GM18517 (cell line): Measurements from ENCODE around the gene RPS6KC1.
"Not testable (repeated sequence)": the region's sequence is repeated elsewhere in the genome, so short reads cannot be mapped to it uniquely, and the experiment has no call there.

Experiments
- ATAC-seq: cut with Tn5 transposase; IDR thresholded peaks from one replicate; pipeline ENCODE4 v1.9.1; 2021; ENCODE audit warnings: mild to moderate bottlenecking, moderate library complexity; ENCODE audit not compliant: unreplicated experiment

Gene RPS6KC1

DNA sequence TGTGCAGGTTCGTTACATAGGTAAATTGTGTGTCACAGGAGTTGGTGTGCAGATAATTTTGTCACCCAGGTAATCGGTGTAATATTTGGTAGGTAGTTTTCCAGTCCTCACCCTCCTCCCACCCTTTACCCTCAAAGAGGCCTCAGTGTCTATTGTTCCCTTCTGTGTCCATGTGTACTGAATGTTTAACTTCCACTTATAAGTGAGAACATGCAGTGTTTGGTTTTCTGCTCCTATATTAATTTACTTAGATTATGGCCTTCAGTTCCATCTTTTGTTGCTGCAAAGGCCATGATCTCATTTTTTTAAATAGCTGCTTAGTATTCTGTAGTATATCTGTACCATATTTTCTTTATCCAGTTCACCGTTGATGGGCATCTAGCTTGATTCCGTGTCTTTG lies 87.3 kb downstream of the RPS6KC1 start:
- ATAC-seq: no peak

DNA sequence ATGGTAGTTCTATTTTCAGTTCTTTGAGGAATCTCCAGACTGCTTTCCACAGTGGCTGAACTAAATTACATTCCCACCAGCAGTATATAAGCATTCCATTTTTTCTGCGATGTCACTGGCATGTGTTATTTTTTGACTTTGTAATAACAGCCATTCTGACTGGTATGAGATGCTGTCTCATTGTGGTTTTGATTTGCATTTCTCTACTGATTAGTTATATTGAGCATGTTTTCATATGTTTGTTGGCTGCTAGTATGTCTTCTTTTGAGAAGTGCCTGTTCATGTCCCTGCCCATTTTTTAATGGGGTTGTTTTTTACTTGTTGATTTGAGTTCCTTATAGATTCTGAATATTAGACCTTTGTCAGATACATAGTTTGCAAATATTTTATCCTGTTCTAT lies 87.9 kb downstream of the RPS6KC1 start:
- no peak for ATAC-seq

DNA sequence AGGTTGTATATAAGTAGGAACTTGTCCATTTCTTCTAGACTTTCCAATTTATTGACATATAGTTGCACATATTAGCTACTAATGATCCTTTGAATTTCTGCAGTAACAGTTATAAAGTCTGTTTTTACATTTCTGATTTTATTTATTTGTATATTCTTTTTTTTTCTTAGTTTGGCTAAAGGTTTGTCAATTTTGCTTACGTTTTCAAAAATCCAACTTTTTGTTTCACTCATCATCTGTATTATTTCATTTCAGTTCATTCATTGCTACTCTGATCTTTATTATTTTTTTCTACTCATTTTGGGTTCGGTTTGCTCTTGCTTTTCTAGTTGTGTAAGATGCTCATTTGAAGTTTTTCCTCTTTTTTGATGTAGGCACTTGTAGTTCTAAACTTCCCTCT lies 97.9 kb downstream of the RPS6KC1 start:
- no peak for ATAC-seq

DNA sequence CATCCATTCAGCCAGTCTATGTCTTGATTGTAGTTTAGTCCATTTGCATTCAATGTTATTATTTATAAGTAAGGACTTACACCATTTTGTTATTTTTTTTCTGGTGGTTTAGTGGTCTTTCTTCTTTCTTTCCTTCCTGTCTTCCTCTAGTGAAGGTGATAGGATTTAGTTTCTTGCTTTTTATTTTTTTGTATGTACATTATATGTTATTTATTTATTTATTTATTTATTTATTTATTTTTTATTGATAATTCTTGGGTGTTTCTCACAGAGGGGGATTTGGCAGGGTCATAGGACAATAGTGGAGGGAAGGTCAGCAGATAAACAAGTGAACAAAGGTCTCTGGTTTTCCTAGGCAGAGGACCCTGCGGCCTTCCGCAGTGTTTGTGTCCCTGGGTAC lies 99.0 kb downstream of the RPS6KC1 start:
- not testable (repeated sequence) for ATAC-seq

DNA sequence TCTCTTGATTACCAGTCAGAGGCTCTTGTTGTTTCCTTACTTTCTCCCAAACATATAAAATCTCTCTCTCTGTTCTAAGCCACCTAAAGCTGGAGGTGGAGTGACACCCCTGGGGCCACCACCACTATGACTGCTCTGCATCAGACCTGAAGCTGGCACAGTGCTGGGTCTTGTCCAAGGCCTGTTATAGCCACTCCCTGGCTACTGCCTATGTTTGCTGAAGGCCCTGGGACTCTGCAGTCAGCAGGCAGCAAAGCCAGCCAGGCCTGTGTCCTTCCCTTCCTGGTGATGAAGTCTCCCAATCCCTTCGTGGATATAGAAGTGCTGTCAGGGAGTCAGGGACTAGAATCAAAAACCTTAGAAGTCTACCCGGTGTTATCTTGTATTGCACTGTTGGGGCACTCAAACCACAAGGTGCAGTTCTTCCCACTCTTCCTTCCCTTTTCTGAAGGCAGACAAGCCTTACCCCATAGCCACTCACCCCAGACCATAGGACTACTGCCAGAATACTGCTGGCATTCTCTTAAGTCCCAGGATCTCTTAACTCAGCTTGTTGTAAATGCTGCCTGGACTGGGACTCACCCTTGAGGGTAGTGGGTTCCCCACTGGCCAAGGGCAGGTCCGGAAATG lies 103.1 kb downstream of the RPS6KC1 start:
- no peak for ATAC-seq

DNA sequence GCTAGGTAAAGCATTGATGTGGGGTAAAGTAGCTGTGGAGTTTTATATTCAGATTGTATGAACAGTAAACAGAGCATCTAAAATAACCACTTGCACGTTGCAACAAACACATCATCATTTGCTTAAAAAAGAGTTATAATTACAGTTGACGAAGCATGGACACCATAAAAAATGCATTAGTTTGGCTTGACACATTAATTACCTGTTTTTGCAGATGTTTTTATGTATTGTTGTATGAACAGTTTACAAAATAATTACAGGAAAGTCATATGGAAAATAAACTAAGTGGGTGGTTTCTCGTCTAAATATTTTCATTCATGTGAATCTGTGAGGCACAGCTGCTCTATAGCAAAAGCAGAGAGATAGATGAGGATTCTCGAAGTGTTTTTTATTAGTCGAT lies 108.3 kb downstream of the RPS6KC1 start:
- no peak for ATAC-seq

DNA sequence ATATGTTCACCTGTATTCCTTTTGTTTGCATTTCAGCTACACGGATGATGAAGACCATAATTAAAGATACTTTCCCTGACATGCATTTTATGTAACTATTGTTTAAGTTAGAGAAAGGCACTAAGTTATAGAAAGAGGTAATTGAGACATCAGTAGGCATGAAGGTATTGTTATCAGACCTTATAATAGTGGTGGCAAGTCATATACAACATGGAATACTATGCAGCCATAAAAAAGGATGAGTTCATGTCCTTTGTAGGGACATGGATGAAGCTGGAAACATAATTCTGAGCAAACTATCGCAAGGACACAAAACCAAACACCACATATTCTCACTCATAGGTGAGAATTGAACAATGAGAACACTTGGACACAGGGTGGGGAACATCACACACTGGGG lies 109.4 kb downstream of the RPS6KC1 start:
- not testable (repeated sequence) for ATAC-seq

DNA sequence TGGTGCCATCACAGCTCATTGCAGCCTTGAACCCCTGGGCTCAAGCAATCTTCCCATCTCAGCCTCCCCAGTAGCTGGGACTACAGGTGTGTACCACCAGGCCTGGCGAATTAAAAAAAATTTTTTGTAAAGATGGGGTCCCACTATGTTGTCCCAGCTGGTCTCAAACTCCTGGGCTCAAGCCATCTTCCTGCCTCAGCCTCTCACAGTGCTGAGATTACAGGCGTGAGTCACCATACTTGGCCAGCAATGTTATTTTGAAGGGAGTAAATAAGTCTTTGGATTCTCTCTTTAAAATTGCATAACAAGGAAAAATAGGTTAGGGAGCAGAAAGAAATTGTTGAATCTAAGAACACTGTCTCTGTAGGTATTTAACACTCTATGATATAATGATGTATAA lies 111.3 kb downstream of the RPS6KC1 start:
- no peak for ATAC-seq

DNA sequence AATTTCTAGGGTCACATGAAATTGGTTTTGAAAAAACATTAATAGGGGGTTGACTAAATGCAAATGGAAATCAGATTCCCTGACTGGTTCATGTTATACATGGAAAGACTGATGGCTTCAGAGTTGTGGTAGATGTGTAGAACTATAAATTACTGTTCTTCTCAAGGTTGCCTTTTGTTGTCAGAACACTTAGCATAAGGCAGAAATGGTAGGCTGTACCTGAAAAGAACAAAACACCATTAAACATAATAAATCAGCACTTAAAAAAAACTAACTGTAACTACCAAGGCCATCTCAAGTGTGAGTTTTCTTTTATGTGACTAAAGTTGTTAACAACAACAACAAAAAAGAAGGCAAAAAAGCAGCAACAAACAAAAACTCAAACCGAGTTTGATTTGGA lies 111.8 kb downstream of the RPS6KC1 start:
- no peak for ATAC-seq

DNA sequence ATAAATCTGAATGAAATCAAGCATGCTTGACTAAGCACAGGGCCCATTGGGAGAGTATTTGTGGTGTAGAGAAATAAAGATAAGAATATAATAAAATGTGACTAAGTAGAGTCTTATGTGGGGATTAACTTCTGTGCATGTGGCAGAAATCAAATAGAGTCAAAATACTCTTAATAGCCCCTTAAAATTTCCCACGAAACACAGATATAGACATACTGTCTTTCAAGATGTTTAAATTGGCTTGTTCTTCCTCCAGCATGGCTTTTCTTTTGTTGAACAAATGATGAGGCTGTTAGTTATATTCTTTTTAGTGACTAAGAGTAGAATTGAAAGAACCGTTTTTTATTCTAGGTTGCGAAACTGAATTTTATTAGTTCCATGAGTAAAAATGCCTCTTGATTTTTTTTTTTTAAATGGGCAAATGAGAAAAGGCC lies 112.3 kb downstream of the RPS6KC1 start:
- no peak for ATAC-seq

DNA sequence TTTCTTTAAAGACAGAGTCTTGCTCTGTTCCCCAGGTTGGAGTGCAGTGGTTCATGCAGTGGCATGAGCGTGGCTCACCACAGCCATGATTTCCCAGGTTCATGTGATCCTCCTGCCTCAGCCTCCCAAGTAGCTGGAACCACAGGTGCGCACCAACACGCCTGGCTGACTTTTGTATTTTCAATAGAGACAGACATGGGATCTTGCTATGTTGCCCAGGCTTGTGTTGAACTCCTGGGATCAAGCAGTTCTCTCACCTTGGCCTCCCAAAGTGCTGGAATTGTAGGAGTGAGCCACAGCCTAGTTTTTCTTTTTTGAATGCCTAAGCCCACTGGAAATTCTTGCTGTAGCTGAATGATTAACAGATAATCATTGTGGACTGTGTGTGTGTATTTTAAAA lies 113.5 kb downstream of the RPS6KC1 start:
- ATAC-seq: no peak

DNA sequence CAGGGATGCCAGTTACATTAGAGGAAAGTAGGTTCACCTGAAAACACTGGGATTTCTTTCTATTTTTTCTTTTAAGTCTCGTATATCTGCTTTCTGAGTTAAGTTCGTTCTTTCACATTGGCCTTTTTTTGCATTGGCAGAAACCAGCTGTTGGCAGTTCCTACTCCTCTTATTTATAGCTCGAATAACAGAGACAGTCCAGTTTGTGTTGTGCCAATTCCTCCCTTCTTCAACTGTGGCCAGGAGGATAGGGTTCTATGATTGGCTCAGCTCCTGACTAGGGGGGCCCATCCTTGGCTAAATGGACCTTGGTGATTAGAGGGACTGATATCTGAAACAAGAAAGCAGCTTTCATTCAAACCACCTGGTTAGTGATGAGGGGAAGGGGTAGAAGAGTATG lies 115.8 kb downstream of the RPS6KC1 start:
- ATAC-seq: no peak

DNA sequence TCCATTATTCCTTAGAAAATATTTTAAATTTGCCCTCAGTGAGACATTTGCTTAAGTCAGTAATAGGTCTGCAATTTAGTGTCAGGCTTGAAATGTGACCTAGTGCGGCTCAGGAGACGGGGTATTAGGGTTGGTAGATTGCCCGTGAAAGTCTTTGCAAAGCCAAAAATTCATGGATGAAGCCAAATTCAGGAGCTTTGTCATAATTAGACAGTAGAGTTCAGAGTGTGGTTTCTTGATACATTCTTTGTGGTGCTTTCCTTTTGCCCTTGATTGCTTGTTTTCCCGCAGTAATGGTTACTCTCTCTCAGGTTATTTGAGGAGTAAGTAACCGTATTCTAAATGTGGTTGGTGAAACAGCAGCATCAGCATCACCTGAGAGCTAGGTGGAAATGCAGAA lies 120.7 kb downstream of the RPS6KC1 start:
- no peak for ATAC-seq

DNA sequence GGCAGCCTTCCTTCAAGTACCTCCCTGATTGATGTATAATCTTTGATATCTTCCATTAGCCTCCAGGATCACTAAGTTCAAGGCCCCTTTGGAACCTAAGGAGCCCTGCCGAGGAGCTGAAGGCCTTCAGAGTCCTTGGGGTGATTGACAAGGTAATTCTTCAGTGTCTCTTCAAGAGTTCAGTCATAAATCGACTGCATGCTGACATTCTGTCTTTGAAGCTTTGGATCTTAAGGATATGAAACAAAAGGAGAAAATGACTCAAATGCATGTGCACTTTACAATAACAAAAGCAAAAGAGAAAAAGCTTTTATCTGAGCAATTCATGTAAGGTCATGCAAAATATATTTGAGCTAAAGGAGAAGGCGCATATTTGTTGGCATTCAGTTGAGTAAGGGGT lies 125.3 kb downstream of the RPS6KC1 start:
- ATAC-seq: no peak

DNA sequence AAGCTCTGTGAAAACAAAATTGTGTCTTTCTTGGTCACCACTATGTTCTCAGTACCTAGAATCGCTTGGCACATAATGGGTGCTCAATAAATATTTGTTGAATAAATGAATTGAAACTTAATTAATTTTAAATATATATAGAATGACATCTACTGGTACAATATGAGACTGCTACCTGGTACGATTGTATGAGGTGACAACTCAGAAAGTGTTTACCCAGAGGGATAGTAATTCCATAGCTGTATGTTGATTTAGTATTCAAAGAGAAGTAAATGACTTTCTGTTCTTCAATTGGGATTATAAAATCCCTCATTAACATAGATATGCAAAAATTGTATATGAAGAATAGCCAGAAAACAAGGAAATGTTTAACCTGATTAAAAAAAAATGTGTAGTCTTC lies 128.7 kb downstream of the RPS6KC1 start:
- no peak for ATAC-seq

DNA sequence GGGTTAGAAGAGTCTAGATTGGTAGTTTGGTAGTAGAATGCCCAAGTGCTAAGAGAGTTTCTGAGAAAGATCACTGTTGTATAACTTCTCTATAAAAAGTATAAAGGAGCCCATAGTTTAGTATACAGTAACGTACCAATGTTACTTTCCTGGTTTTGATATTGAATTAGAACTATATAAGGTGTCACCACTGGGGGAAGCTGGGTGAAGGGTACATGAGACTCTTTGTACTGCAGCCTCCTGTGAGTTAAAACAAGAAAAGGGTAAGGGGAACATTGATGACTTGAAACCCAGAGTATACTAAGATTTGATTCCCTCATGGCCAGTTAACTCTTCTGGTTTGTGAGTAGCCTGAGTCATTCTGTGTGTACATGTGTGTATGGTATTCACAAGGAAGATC lies 129.8 kb downstream of the RPS6KC1 start:
- no peak for ATAC-seq

DNA sequence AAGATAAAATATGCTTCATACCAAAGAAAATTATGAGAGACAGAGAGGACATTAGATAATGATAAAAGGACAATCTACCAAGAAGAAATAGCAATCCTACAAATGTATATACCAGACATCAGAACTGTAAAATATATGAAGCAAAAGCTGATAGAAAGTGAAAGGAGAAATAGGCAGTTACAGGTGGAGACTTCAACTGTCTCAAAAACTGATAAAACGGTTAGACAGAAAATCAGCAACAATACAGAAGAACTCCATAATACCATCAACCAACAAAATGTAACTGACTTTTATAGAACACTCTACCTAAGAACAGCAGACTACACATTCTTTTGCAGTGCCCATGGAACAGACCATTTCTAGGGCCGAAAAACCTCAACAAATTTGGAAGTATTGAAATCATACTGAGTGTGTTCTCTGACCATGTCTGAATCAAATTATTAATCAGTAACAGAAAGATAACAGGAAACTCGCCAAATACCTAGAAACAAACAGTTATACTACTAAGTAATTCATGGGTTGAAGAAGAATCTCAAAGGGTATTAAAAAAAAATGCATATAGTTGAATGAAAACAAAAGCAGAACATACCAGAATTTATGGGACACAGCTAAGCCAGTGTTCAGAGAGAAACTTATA lies 132.1 kb downstream of the RPS6KC1 start:
- no peak for ATAC-seq

DNA sequence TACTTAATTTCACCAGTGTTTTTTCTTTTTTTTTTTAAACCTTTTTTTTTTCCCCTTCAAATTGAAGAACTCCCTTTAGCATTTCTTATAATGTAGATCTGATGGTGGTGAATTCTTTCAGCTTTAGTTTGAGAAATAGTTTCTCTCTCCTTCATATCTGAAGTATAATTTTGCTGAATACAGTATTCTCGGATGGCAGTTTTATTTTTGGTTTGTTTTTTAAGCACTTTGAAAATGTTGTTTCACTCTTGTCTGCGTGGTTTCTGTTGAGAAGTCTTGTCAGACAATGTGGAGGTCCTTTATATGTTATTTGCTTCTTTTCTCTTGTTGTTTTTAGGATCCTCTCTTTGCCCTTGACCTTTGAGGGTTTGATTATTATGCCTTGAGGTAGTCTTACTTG lies 135.1 kb downstream of the RPS6KC1 start:
- ATAC-seq: no peak

DNA sequence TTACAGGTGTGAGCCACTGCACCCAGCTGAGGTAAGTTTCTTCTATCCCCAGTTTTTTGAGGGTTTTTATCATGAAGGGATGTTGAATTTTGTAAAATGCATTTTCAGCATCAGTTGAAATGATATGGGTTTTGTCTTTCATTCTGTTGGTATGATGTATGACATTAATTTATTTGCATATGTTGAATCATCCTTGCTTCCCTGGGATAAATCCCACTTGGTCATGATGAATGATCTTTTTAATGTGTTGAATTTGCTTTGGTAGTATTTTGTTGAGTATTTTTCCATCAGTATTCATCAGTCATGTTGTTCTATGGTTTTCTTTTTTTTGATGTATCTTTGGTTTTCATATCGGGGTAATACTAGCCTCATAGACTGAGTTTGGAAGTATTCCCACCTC lies 141.0 kb downstream of the RPS6KC1 start:
- no peak for ATAC-seq

DNA sequence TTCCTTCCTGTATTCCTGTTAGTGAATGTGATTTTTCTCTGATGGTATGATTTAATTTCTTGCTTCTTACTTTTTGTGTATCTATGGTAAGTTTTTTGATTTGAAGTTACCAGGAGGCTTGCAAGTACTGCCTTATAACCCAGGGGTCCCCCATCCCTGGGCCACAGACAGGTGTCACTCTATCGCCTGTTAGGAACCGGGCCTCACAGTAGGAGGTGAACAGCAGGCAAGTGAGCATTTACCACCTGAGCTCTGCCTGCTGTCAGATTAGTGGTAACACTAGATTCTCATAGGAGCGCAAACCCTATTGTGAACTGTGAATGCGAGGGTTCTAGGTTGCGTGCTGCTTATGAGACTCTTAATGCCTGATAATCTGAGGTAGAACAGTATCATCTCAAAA lies 143.3 kb downstream of the RPS6KC1 start:
- ATAC-seq: no peak

DNA sequence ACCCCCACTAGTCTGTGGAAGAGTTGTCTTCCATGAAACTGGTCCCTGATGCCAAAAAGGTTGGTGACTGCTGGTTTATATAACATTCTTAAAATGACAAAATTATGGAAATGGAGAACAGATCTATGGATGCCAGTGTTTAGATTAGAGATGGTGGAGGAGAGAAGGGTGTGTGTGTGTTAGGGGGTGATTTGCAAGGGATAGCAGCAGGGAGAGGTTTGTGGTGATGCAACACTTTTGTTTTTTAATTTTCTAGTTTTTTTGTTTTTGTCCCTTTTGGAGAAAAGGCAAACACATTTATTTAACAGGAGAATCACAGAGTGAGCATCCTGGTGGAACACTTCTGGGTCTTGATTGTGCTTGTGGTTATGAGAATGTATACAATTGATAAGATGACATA lies 143.8 kb downstream of the RPS6KC1 start:
- ATAC-seq: no peak

DNA sequence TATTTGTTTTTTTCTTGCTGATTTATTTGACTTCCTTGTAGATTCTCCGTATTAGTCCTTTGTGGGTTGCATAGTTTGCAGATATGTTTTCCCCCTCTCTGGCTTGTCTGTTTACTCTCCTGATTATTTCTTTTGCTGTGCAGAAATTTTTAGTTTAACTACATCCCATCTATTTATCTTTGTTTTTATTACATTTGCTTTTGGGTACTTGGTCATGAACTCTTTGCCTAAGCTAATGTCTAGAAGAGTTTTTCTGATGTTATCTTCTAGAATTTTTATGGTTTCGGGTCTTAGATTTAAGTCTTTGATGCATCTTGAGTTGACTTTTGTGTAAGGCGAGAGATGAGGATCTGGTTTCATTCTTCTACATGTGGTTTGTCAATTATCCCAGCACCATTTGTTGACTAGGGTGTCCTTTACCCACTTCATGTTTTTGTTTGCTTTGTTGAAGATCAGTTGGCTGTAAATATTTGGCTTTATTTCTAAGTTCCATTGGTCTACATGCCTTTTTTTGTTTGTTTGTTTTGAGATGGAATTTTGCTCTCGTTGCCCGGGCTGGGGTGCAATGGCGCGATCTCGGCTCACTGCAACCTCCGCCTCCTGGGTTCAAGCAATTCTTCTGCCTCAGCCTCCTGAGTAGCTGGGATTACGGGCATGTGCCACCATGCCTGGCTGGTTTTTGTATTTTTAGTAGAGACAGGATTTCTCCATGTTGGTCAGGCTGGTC lies 145.4 kb downstream of the RPS6KC1 start:
- not testable (repeated sequence) for ATAC-seq
